Choroid plexus epithelial cell (primary cell): ENCODE measurements around the gene SLCO3A1.

Source experiments
- DNase-seq: peaks from one replicate; pipeline ENCODE4 v3.0.0-alpha.2; 2010; ENCODE audit warnings: low read depth
- H3K4me3 ChIP-seq: 2 replicates; pipeline ENCODE4 v1.5.1; 2011; ENCODE audit warnings: low read depth, mild to moderate bottlenecking, control low read depth, low read length, moderate library complexity
- CTCF ChIP-seq: conservative IDR thresholded peaks from 2 replicates; pipeline ENCODE4 v1.5.1; 2011; ENCODE audit warnings: low read depth, mild to moderate bottlenecking, control low read depth, inconsistent platforms, low read length, moderate library complexity

SLCO3A1 gene

GRCh38 chr15:92097474-92098178 lies 244.1 kb downstream of the SLCO3A1 start:
- H3K4me3 ChIP-seq: no peak overlapping the region
- DNase-seq: peak; percentile 56
- TF ChIP-seq CTCF: peak; percentile 77

GRCh38 chr15:92098869-92099268 lies 245.4 kb downstream of the SLCO3A1 start:
- DNase-seq: no peak
- no peak for TF ChIP-seq CTCF
- H3K4me3 ChIP-seq: no peak overlapping the region

GRCh38 chr15:92100301-92100700 lies 246.8 kb downstream of the SLCO3A1 start:
- DNase-seq: no peak
- no peak for TF ChIP-seq CTCF

GRCh38 chr15:92100751-92101150 lies 247.2 kb downstream of the SLCO3A1 start:
- TF ChIP-seq CTCF: no peak
- H3K4me3 ChIP-seq: no peak overlapping the region
- no peak for DNase-seq

More at GRCh38 chr15:92100301-92100700, 246.8 kb downstream of the SLCO3A1 start:
- no peak overlapping the region for H3K4me3 ChIP-seq

GRCh38 chr15:92101708-92102394 lies 248.3 kb downstream of the SLCO3A1 start:
- no peak overlapping the region for H3K4me3 ChIP-seq
- no peak for DNase-seq
- no peak for TF ChIP-seq CTCF

GRCh38 chr15:92102395-92102755 lies 248.9 kb downstream of the SLCO3A1 start:
- no peak overlapping the region for H3K4me3 ChIP-seq
- no peak for TF ChIP-seq CTCF
- DNase-seq: no peak

GRCh38 chr15:92104072-92104471 lies 250.6 kb downstream of the SLCO3A1 start:
- no peak for DNase-seq
- no peak for TF ChIP-seq CTCF
- H3K4me3 ChIP-seq: no peak overlapping the region
